ENCODE measurements around the gene CCDC60. TPM values are rescaled to one million over a fixed set of nuclear protein-coding genes. Genes with fewer than 3 reads are reported as not detected.

CCDC60 gene, protein sequence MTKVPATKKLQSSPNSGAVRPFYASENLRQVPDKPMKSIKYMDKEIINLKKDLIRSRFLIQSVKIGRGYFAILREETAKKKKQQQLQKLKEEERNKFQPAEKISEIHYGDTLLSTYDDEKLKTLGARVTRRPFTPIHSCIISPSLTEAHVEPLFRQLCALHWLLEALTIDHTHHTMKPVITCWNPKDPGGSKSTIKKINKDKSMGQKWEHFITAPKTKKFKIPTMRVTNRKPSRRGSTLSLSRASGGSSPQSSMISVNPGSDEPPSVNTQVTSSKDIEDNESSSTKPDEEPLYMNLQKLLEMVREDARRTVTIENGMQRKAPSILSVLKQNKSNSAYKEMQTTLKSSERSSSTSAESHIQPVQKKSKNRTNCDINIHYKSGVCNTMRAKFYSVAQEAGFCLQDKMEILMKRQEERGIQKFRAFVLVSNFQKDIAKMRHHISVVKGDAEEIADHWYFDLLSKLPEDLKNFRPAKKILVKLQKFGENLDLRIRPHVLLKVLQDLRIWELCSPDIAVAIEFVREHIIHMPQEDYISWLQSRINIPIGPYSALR
- total RNA-seq (2014; rRNA removed; shearing (Covaris generic); ENCODE audit: low replicate concordance) = not detected in 2 replicates

DNA sequence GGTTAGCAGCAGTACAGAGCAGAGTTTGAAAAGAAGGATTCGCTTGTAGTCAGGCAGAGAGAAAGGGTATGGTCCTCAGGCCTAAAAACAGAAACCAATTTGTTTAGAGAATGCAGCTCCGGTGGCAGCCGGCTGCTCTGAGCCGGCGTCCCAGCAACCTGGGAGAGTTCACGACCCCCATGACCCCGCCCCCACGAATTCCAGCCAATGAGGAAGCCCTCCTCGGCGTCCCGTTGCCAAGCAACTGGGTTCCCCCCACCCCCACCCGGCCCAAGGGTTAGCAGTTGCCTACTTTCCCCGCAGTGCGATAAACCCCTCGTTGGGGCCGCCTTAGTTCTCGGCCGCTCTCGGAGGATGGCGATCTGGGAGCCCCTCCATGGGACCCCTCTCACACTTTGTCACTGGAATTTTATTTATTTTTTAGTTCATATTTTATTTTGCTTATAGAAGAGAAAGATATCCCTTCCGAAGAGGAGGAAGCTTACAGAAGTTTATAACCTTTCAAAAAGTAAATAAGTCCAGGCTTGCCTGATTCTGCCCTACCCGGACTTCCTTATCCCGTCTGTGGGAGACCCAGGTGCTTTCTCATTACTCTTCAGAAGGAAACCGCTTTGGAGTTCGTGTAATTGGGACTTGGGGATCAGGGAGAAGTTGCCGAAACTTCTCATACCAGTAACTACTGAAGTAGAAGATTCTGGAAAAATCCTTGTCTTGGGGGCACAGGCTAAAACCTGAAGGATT is at the start of gene CCDC60:
CCDC60 (plus strand) TSS at position 300 of the 741 bp plus-strand sequence. CDS start 448 bp downstream, outside the sequence.
- Histone ChIP-seq H2AFZ (ENCODE audit: low read length) (no peak within 1 kb of the TSS), H3K27me3 (ENCODE audit: low read length) (no peaks in the 10 kb centered on the region), H3K4me3 (ENCODE audit: low read length) (no peak within 1 kb of the TSS), H3K4me1 (ENCODE audit: low read length) (no peaks in the 10 kb centered on the region), H3K79me2 (ENCODE audit: low read length) (no peaks in the 10 kb centered on the region), H3K36me3 (ENCODE audit: insufficient read depth, low read length) (no peaks in the 10 kb centered on the region), H4K20me1 (ENCODE audit: insufficient read depth, low read depth, low read length) (no peaks in the 10 kb centered on the region), H3K9ac (ENCODE audit: low read length) (no peak within 1 kb of the TSS), H3K9me3 (ENCODE audit: low read length) (no peaks in the 10 kb centered on the region), H3K4me2 (ENCODE audit: low read depth, low read length, poor library complexity, severe bottlenecking) (no peak within 1 kb of the TSS), H3K27ac (ENCODE audit: low read length) (no peak within 1 kb of the TSS), H3K9me2 (replicated peaks; ENCODE audit: insufficient read depth, low read length) (no peaks in the 10 kb centered on the region)
- DNase-seq = no peak

DNA sequence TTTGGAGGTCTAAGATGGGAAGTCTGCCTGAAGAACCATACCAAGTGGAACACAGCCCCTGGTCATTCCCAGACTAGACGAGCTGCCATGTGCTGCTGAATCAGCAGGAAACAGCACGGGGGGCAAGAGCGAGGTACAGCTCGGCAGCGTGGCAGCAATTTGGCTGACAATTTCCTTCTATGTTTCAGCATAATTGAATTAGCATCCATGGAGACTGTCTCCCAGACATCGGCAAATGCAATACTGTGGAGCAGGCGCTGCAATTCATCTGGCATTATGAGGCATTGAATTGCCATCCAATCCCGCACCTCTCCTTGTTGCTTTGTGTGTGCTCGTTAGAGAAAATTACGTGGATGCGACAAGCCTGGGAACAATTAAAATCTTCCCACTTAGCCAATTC is 46.0 kb upstream of the CCDC60 start:
- Histone ChIP-seq H3K79me2 (ENCODE audit: low read length) (no peaks in the 10 kb centered on the region), H3K9ac (ENCODE audit: low read length) (no peak overlapping the region), H2AFZ (ENCODE audit: low read length) (no peak overlapping the region), H3K9me3 (ENCODE audit: low read length) (no peaks in the 10 kb centered on the region), H3K4me1 (ENCODE audit: low read length) (no peaks in the 10 kb centered on the region), H3K27me3 (ENCODE audit: low read length) (no peaks in the 10 kb centered on the region), H3K4me3 (ENCODE audit: low read length) (no peak overlapping the region), H3K9me2 (replicated peaks; ENCODE audit: insufficient read depth, low read length) (no peaks in the 10 kb centered on the region), H4K20me1 (ENCODE audit: insufficient read depth, low read depth, low read length) (no peaks in the 10 kb centered on the region), H3K36me3 (ENCODE audit: insufficient read depth, low read length) (no peaks in the 10 kb centered on the region), H3K4me2 (ENCODE audit: low read depth, low read length, poor library complexity, severe bottlenecking) (no peak overlapping the region), H3K27ac (ENCODE audit: low read length) (no peak overlapping the region)
- no peak for DNase-seq

DNA sequence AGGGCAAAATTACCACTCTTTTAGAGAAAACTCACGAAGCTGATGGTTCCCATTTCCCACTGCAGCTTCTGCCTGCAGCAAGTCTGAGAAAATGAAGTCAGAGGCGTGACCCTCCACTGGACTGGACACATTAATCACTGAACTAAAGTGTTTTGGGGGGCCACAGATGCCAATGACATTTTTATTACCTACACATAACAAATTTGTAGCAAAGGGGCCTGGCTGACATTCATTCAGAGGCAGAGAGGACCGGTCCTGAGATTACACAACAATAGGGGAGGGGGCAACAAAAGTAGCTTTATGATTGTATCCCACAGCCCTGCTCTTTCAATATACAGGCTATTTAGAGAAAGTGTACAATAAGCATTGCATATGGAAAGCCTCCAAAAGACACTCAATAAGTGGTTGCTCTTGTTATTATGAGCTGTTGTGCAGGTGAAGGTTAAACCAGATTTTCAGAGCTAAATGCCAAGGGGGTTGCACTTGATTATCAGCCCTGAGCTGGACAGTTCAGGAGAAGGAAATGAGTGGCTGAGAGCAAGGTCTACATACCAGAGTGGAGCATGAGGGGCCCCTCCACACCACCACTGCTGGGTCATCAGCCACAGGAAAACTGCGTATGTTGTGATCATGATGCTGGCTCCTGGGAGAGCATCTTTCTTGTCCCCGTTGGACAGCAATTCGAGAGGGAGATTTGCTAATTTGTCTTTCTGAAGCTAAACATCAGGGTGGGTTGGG is 41.5 kb upstream of the CCDC60 start:
- no peak overlapping the region for H3K4me2 ChIP-seq (ENCODE audit: low read depth, low read length, poor library complexity, severe bottlenecking)
- no peaks in the 10 kb centered on the region for H3K9me3 ChIP-seq (ENCODE audit: low read length)

DNA sequence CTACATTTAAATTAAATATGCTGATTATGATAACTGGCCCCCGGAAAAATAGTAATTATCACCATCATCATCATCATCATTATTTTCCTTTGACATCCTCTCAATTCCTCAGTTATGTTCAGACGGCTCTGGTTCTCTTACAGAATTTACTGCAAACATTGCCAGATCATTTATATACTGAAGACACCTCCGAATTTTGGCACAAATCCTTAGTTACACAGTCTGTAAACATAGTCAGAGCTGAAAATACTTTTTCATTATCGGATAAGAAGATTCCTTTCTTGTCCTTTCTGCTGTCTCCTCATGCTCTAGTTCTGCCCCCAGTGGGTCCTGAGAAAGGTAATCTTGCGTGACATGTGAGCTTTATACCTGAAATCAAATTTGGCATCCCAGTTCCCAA is 40.3 kb upstream of the CCDC60 start:
- no peak overlapping the region for H3K9ac ChIP-seq (ENCODE audit: low read length)
- no peaks in the 10 kb centered on the region for H3K4me1 ChIP-seq (ENCODE audit: low read length)
- no peaks in the 10 kb centered on the region for H3K79me2 ChIP-seq (ENCODE audit: low read length)
- H3K36me3 ChIP-seq (ENCODE audit: insufficient read depth, low read length) = no peaks in the 10 kb centered on the region
- no peaks in the 10 kb centered on the region for H3K9me3 ChIP-seq (ENCODE audit: low read length)
- no peak overlapping the region for H3K4me3 ChIP-seq (ENCODE audit: low read length)
- H3K9me2 ChIP-seq (replicated peaks; ENCODE audit: insufficient read depth, low read length) = no peaks in the 10 kb centered on the region
- H4K20me1 ChIP-seq (ENCODE audit: insufficient read depth, low read depth, low read length) = no peaks in the 10 kb centered on the region
- H2AFZ ChIP-seq (ENCODE audit: low read length) = no peak overlapping the region
- H3K27ac ChIP-seq (ENCODE audit: low read length) = no peak overlapping the region
- H3K27me3 ChIP-seq (ENCODE audit: low read length) = no peaks in the 10 kb centered on the region
- no peak overlapping the region for H3K4me2 ChIP-seq (ENCODE audit: low read depth, low read length, poor library complexity, severe bottlenecking)
- no peak for DNase-seq

More for the DNA sequence above, 41.5 kb upstream of the CCDC60 start:
- DNase-seq = no peak
- Histone ChIP-seq H3K27ac (ENCODE audit: low read length) (no peak overlapping the region), H2AFZ (ENCODE audit: low read length) (no peak overlapping the region), H3K4me3 (ENCODE audit: low read length) (no peak overlapping the region), H3K79me2 (ENCODE audit: low read length) (no peaks in the 10 kb centered on the region), H3K9ac (ENCODE audit: low read length) (no peak overlapping the region), H3K36me3 (ENCODE audit: insufficient read depth, low read length) (no peaks in the 10 kb centered on the region), H4K20me1 (ENCODE audit: insufficient read depth, low read depth, low read length) (no peaks in the 10 kb centered on the region), H3K4me1 (ENCODE audit: low read length) (no peaks in the 10 kb centered on the region), H3K9me2 (replicated peaks; ENCODE audit: insufficient read depth, low read length) (no peaks in the 10 kb centered on the region), H3K27me3 (ENCODE audit: low read length) (no peaks in the 10 kb centered on the region)

DNA sequence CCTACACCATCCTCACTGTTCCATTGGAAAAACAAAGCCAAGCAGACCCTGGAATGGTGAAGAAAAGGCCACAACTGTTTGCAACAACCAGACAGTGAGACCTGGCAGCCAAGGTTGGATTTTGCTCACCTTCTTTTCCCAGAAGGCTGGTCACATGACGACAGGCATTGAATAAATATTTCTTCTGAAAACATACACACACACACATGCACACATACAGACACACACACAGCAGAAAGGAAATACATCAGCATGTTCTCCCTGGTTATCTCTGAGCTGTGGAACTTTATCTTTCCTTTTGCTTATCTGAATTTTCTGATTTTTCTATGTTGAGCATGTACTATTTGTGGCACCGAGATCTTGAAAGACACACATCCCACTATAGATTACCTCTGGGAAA is 38.0 kb upstream of the CCDC60 start:
- Histone ChIP-seq H3K9me3 (ENCODE audit: low read length) (no peaks in the 10 kb centered on the region), H3K27ac (ENCODE audit: low read length) (no peak overlapping the region), H4K20me1 (ENCODE audit: insufficient read depth, low read depth, low read length) (no peaks in the 10 kb centered on the region), H3K4me2 (ENCODE audit: low read depth, low read length, poor library complexity, severe bottlenecking) (no peak overlapping the region), H3K9ac (ENCODE audit: low read length) (no peak overlapping the region), H3K27me3 (ENCODE audit: low read length) (no peaks in the 10 kb centered on the region), H2AFZ (ENCODE audit: low read length) (no peak overlapping the region), H3K9me2 (replicated peaks; ENCODE audit: insufficient read depth, low read length) (no peaks in the 10 kb centered on the region), H3K36me3 (ENCODE audit: insufficient read depth, low read length) (no peaks in the 10 kb centered on the region), H3K4me3 (ENCODE audit: low read length) (no peak overlapping the region), H3K79me2 (ENCODE audit: low read length) (no peaks in the 10 kb centered on the region), H3K4me1 (ENCODE audit: low read length) (no peaks in the 10 kb centered on the region)
- DNase-seq = no peak

DNA sequence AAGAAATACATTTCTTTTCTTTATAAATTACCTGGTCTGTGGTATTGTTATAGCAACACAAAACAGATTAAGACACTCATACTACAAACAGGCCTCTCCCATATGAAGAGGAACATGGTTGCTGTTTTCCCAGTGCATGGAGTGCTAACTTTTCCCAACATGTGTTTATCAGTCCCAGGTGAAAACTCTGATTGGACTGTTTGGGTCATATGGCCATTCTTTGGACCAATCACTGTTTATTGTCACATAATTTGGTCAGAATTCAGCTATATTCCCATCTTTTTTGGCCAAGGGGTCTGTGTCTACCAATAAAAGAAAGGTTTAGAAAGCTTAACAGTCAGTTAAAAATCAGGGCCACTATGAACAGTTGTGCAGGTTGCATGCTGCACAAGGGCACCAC is 35.4 kb upstream of the CCDC60 start:
- Histone ChIP-seq H3K9me2 (replicated peaks; ENCODE audit: insufficient read depth, low read length) (no peaks in the 10 kb centered on the region), H3K27me3 (ENCODE audit: low read length) (no peaks in the 10 kb centered on the region), H3K79me2 (ENCODE audit: low read length) (no peaks in the 10 kb centered on the region), H4K20me1 (ENCODE audit: insufficient read depth, low read depth, low read length) (no peaks in the 10 kb centered on the region), H3K27ac (ENCODE audit: low read length) (no peak overlapping the region), H3K4me1 (ENCODE audit: low read length) (no peaks in the 10 kb centered on the region), H3K9ac (ENCODE audit: low read length) (no peak overlapping the region), H2AFZ (ENCODE audit: low read length) (no peak overlapping the region), H3K4me3 (ENCODE audit: low read length) (no peak overlapping the region), H3K4me2 (ENCODE audit: low read depth, low read length, poor library complexity, severe bottlenecking) (no peak overlapping the region), H3K36me3 (ENCODE audit: insufficient read depth, low read length) (no peaks in the 10 kb centered on the region), H3K9me3 (ENCODE audit: low read length) (no peaks in the 10 kb centered on the region)
- DNase-seq = no peak

DNA sequence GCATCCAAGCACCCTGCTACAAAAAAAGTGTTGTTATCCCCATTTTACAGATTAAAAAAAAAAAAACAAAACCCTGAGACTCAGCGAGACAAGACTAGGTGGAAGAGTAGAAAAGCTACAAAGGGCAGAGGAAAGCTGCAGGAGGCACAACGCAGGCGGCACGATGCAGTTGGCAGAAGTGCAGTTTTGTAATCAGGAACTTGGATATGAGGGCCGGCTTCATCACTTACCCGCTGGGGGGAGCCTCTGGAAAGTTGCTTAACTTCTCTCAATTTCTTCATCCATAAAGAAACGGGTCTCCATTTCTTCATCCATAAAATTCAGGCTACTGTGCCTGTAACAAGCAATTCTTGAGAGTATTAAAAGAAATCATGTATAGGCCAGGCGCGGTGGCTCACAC is 33.1 kb upstream of the CCDC60 start:
- Histone ChIP-seq H3K4me3 (ENCODE audit: low read length) (no peak overlapping the region), H3K36me3 (ENCODE audit: insufficient read depth, low read length) (no peaks in the 10 kb centered on the region), H3K9me2 (replicated peaks; ENCODE audit: insufficient read depth, low read length) (no peaks in the 10 kb centered on the region)

More for the DNA sequence above, 33.1 kb upstream of the CCDC60 start:
- Histone ChIP-seq H3K27me3 (ENCODE audit: low read length) (no peaks in the 10 kb centered on the region), H3K4me1 (ENCODE audit: low read length) (no peaks in the 10 kb centered on the region), H3K4me2 (ENCODE audit: low read depth, low read length, poor library complexity, severe bottlenecking) (no peak overlapping the region), H3K9ac (ENCODE audit: low read length) (no peak overlapping the region), H3K79me2 (ENCODE audit: low read length) (no peaks in the 10 kb centered on the region), H3K9me3 (ENCODE audit: low read length) (no peaks in the 10 kb centered on the region), H3K27ac (ENCODE audit: low read length) (no peak overlapping the region), H2AFZ (ENCODE audit: low read length) (no peak overlapping the region), H4K20me1 (ENCODE audit: insufficient read depth, low read depth, low read length) (no peaks in the 10 kb centered on the region)
- no peak for DNase-seq
